ENCODE results near the gene CDK17.

DNA sequence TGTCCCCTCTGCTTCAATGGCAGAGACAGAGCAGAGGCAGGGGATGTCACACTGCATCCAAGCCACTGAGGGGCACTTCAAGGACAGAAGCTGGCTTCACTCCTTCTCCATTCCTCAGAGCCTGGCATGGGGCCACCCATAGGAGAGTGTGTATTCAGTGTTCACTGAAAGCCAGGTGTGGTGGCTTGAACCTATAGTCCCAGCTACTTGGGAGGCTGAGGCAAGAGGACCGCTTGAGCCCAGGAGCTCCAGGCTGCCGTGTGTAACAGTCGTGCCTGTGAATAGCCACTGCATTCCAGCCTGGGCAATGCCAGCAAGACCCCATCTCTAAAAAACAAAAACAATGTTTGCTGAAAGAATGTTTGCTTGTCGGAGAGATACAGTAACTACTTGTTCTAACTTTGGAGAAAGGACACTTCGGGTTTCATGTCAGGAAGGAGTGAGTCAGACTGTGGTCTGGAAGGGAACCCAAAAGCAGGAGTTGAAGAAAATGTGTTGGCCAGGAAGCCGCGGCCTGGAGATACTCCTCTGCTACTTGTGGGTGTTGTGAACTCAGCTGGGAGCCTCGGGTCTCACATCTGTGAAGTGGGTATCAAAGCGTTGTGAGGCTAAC, 162.7 kb downstream of the CDK17 start:
- TF ChIP-seq POLR2A (IDR thresholded peaks at IDR 0.05; ENCODE audit: low read depth, low read length) (no peak), TAF1 (IDR thresholded peaks at IDR 0.05; ENCODE audit: borderline replicate concordance, low read depth, low read length) (no peak)

Measured in GM12892 (cell line).